IMR-90 (cell line): Measurements from ENCODE around the gene NDP. TPM values are rescaled to one million over a fixed set of nuclear protein-coding genes. Genes with fewer than 3 reads are reported as not detected.

Experiments used
- ATAC-seq: fragments of 200-7000 bp; cut with Tn5 transposase; 2 replicates; pipeline ENCODE4 v1.9.1; 2020; ENCODE audit warnings: low read depth, mild to moderate bottlenecking, moderate library complexity
- BruUV-seq: library from RNA; stranded (reverse); fragments of 400-500 nt; replicated peaks from 2 replicates; lab custom pipeline; 2021; lab: Mats Ljungman, UMichigan
- CTCF ChIA-PET: fragments of 300-600 bp; formaldehyde crosslinking; extraction: SDS; loops from one replicate; lab custom pipeline; 2021; ENCODE audit warnings: antibody characterized with exemption; lab: Yijun Ruan, JAX
- POLR2A ChIA-PET: fragments of 300-600 bp; sonication (Branson Sonifier 250); formaldehyde crosslinking; loops from one replicate; lab custom pipeline; 2022; ENCODE audit warnings: antibody characterized with exemption; ENCODE audit not compliant: unreplicated experiment; lab: Charles Lee
- DNase-seq: peaks from one replicate; pipeline ENCODE4 v3.0.0; 2013
- H2AFZ ChIP-seq: replicated peaks from 2 replicates; pipeline ENCODE3; 2013; ENCODE audit warnings: low read length, mild to moderate bottlenecking; ENCODE audit not compliant: poor library complexity
- H2AK5ac ChIP-seq: 2 replicates; pipeline ENCODE4 v1.6.1; 2013; ENCODE audit warnings: low read depth, low read length, inconsistent platforms
- H2AK9ac ChIP-seq: replicated peaks from 2 replicates; pipeline ENCODE3; 2013; ENCODE audit warnings: mild to moderate bottlenecking, low read depth, low read length, moderate library complexity; ENCODE audit not compliant: poor library complexity
- H2BK120ac ChIP-seq: 2 replicates; pipeline ENCODE4 v1.6.1; 2013; ENCODE audit warnings: low read depth, low read length, inconsistent platforms
- H2BK15ac ChIP-seq: 3 replicates; pipeline ENCODE4 v1.6.1; 2013; ENCODE audit warnings: low read depth, low read length, inconsistent platforms
- H2BK20ac ChIP-seq: 2 replicates; pipeline ENCODE4 v1.6.1; 2013; ENCODE audit warnings: low read depth, mild to moderate bottlenecking, inconsistent platforms, low read length, moderate library complexity
- H2BK5ac ChIP-seq: 2 replicates; pipeline ENCODE4 v1.6.1; 2013; ENCODE audit warnings: mild to moderate bottlenecking, low read depth, low read length, inconsistent platforms; ENCODE audit not compliant: poor library complexity, severe bottlenecking
- H3K14ac ChIP-seq: replicated peaks from 2 replicates; pipeline ENCODE4 v1.6.1; 2013; ENCODE audit warnings: low read depth, low read length, inconsistent platforms
- H3K18ac ChIP-seq: 2 replicates; pipeline ENCODE4 v1.6.1; 2013; ENCODE audit warnings: low read depth, low read length, control low read depth
- H3K23ac ChIP-seq: 2 replicates; pipeline ENCODE4 v1.6.1; 2013; ENCODE audit warnings: low read depth, low read length, inconsistent platforms
- H3K27ac ChIP-seq: 2 replicates; pipeline ENCODE4 v1.5.1; 2013; ENCODE audit warnings: mild to moderate bottlenecking, control low read depth, low read length; ENCODE audit not compliant: insufficient read depth
- H3K27me3 ChIP-seq: 2 replicates; pipeline ENCODE4 v1.6.1; 2013; ENCODE audit warnings: low read length; ENCODE audit not compliant: control insufficient read depth, insufficient read depth
- H3K36me3 ChIP-seq: 2 replicates; pipeline ENCODE4 v1.6.1; 2013; ENCODE audit warnings: low read length, mixed read lengths; ENCODE audit not compliant: control insufficient read depth, insufficient read depth
- H3K4ac ChIP-seq: 2 replicates; pipeline ENCODE4 v1.6.1; 2013; ENCODE audit warnings: low read depth, low read length, inconsistent platforms
- H3K4me1 ChIP-seq: 2 replicates; pipeline ENCODE4 v1.6.1; 2013; ENCODE audit warnings: low read length, mixed read lengths; ENCODE audit not compliant: control insufficient read depth, insufficient read depth
- H3K4me2 ChIP-seq: 2 replicates; pipeline ENCODE4 v1.6.1; 2013; ENCODE audit warnings: low read depth, mild to moderate bottlenecking, control low read depth, low read length, moderate library complexity
- H3K4me3 ChIP-seq: 2 replicates; pipeline ENCODE4 v1.5.1; 2013; ENCODE audit warnings: low read depth, mild to moderate bottlenecking, control low read depth, low read length, moderate library complexity; ENCODE audit not compliant: insufficient read depth
- H3K56ac ChIP-seq: 2 replicates; pipeline ENCODE4 v1.6.1; 2013; ENCODE audit warnings: low read length, inconsistent platforms; ENCODE audit not compliant: insufficient read depth; ENCODE audit errors: extremely low read depth
- H3K79me1 ChIP-seq, 2 experiments: 2 replicates each; pipeline ENCODE4 v1.6.1; 2013; ENCODE audit warnings: low read length in 2 of 2, inconsistent platforms in 1 of 2, low read depth in 1 of 2
- H3K9ac ChIP-seq: 2 replicates; pipeline ENCODE4 v1.6.1; 2013; ENCODE audit warnings: low read depth, low read length, control low read depth
- H3K9me1 ChIP-seq: 2 replicates; pipeline ENCODE4 v1.6.1; 2013; ENCODE audit warnings: low read length, inconsistent platforms; ENCODE audit not compliant: insufficient read depth
- H3K9me3 ChIP-seq: 2 replicates; pipeline ENCODE4 v1.6.1; 2013; ENCODE audit warnings: low read length; ENCODE audit not compliant: control insufficient read depth, insufficient read depth
- H4K20me1 ChIP-seq: 2 replicates; pipeline ENCODE4 v1.6.1; 2013; ENCODE audit warnings: low read length, inconsistent platforms; ENCODE audit not compliant: insufficient read depth
- H4K5ac ChIP-seq: 2 replicates; pipeline ENCODE4 v1.6.1; 2013; ENCODE audit warnings: mild to moderate bottlenecking, low read depth, low read length, control low read depth
- H4K8ac ChIP-seq, 2 experiments: 2 replicates each; pipeline ENCODE4 v1.6.1; 2013; ENCODE audit warnings: low read depth in 2 of 2, low read length in 2 of 2, control low read depth in 1 of 2, inconsistent platforms in 1 of 2
- H4K91ac ChIP-seq: 2 replicates; pipeline ENCODE4 v1.6.1; 2013; ENCODE audit warnings: low read depth, low read length, inconsistent platforms; ENCODE audit not compliant: insufficient read depth
- BHLHE40 ChIP-seq: fragments of 150-350 bp; IDR thresholded peaks from 2 replicates; pipeline ENCODE4 v1.6.1; 2016; ENCODE audit warnings: mild to moderate bottlenecking, low read depth, low read length
- CEBPB ChIP-seq: IDR thresholded peaks from 2 replicates; pipeline ENCODE4 v1.6.1; 2012; ENCODE audit warnings: low read depth, low read length, improper control_type of control experiment
- CHD1 ChIP-seq: IDR thresholded peaks from 2 replicates; pipeline ENCODE4 v1.6.1; 2012; ENCODE audit warnings: low read depth, low read length, improper control_type of control experiment
- FOS ChIP-seq: fragments of 150-350 bp; IDR thresholded peaks from 2 replicates; pipeline ENCODE4 v1.6.1; 2016; ENCODE audit warnings: low read depth, low read length
- MAFK ChIP-seq: IDR thresholded peaks from 2 replicates; pipeline ENCODE4 v1.6.1; 2012; ENCODE audit warnings: low read depth, low read length, improper control_type of control experiment
- MAZ ChIP-seq: IDR thresholded peaks from 2 replicates; pipeline ENCODE4 v1.6.1; 2012; ENCODE audit warnings: low read depth, mild to moderate bottlenecking, low read length, improper control_type of control experiment, moderate library complexity, borderline replicate concordance
- MXI1 ChIP-seq: IDR thresholded peaks from 2 replicates; pipeline ENCODE4 v1.6.1; 2012; ENCODE audit warnings: low read depth, mild to moderate bottlenecking, low read length, moderate library complexity, borderline replicate concordance
- POLR2A ChIP-seq: IDR thresholded peaks from 2 replicates; pipeline ENCODE4 v1.6.1; 2012; ENCODE audit warnings: mild to moderate bottlenecking, low read depth, low read length
- RAD21 ChIP-seq: IDR thresholded peaks from 2 replicates; pipeline ENCODE4 v1.6.1; 2012; ENCODE audit warnings: low read length, improper control_type of control experiment
- RCOR1 ChIP-seq: IDR thresholded peaks from 2 replicates; pipeline ENCODE4 v1.6.1; 2012; ENCODE audit warnings: mild to moderate bottlenecking, low read length, improper control_type of control experiment; ENCODE audit not compliant: insufficient replicate concordance
- RFX5 ChIP-seq: IDR thresholded peaks from 2 replicates; pipeline ENCODE4 v1.8.0; 2012; ENCODE audit warnings: low read depth, mild to moderate bottlenecking, low read length, moderate library complexity
- SMC3 ChIP-seq: fragments of 150-350 bp; IDR thresholded peaks from 2 replicates; pipeline ENCODE4 v1.6.1; 2016; ENCODE audit warnings: low read depth, mild to moderate bottlenecking, antibody characterized with exemption, low read length, moderate library complexity
- WGBS, 2 experiments: methylation state at CpG; one replicate each; pipeline versions ENCODE4 v1.1.5 to v1.1.7; 2013; ENCODE audit warnings: missing lambda C conversion rate in 2 of 2; ENCODE audit not compliant: insufficient read length in 1 of 2; ENCODE audit errors: extremely low coverage in 2 of 2; 5-methylcytosine and 5-hydroxymethylcytosine counted together
- dilution Hi-C: fragments of 300-500 bp; cut with HindIII; formaldehyde crosslinking; loops from one replicate; pipeline ENCODE4 v1.14.3; 2018; ENCODE audit warnings: low sequenced_read_pairs; ENCODE audit not compliant: unreplicated experiment
- in situ Hi-C: fragments of 300-500 bp; cut with MboI; formaldehyde crosslinking; loops from 3 replicates; pipeline ENCODE4 v1.14.3; 2019; ENCODE audit warnings: low sequenced_read_pairs, inconsistent platforms, mixed read lengths
- intact Hi-C: fragments of 100-400 bp; cut with micrococcal nuclease; formaldehyde crosslinking; loops from 2 replicates; pipeline ENCODE4 v1.10.0; 2022
- polyA plus RNA-seq, 3 experiments: library from polyadenylated mRNA; depleted of rRNA; stranded (reverse); fragments of >200 nt; gene quantifications; 2 replicates each; pipeline ENCODE4 v1.2.3, GENCODE V29; 2012; ENCODE audit warnings: low replicate concordance in 1 of 3
- total RNA-seq: library from RNA; depleted of rRNA; stranded (reverse); fragments of >200 nt; gene quantifications from 2 replicates; pipeline ENCODE4 v1.2.3, GENCODE V29; 2012
- TF ChIP-seq, protein P1 (sequence below): conservative IDR thresholded peaks from 2 replicates; pipeline ENCODE4 v1.5.1; 2012; ENCODE audit warnings: mild to moderate bottlenecking, low read depth, low read length, improper control_type of control experiment
- TF ChIP-seq, protein P2 (sequence below): fragments of 150-350 bp; IDR thresholded peaks from 2 replicates; pipeline ENCODE4 v1.6.1; 2016; ENCODE audit warnings: low read depth, mild to moderate bottlenecking, low read length, moderate library complexity, borderline replicate concordance

NDP gene
- total and polyA plus RNA-seq, 2 of the 4 experiments (the other 2 are of a cell fraction) = 0.36 to 0.39 TPM

DNA sequence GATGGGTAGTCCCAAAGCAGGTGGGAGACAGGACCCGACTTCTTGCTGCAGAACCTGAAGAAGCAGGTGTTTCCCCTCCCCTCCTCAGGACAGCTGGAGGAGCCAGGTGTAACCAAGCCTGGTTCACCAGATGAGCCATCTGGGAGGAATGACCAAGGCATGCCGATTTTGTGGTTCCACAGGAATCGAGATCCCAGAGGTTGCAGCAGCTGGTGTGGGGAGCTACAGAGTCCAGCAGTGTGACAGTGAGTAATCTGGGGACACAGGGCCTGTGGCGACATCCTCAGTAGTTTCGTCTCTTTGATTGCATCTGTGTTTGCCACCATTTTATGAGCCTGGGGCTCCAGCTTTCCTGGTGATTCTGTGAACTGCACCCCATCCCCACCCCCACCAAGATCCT is 2.6 kb upstream of the NDP start:
- Histone ChIP-seq H3K27me3 (peaks cover 5% of the 10 kb centered on the region; the same call in 1 of the 2 replicates), H3K4me2 (no peak overlapping the region), H3K56ac (no peak overlapping the region), H3K36me3 (no peaks in the 10 kb centered on the region), H3K27ac (no peak overlapping the region), H3K18ac (no peak overlapping the region), H3K79me1 (no peaks in the 10 kb centered on the region), H3K4me1 (no peaks in the 10 kb centered on the region), H4K20me1 (no peaks in the 10 kb centered on the region), H3K9ac (no peak overlapping the region), H3K4ac (no peak overlapping the region), H3K23ac (no peak overlapping the region), H2BK15ac (no peak overlapping the region), H3K4me3 (no peak overlapping the region), H2BK120ac (no peak overlapping the region), H2BK5ac (no peak overlapping the region), H3K9me1 (no peaks in the 10 kb centered on the region), H2BK20ac (no peak overlapping the region), H3K9me3 (no peaks in the 10 kb centered on the region), H2AK9ac (no peak overlapping the region), H4K5ac (no peak overlapping the region), H2AFZ (no peak overlapping the region), H4K91ac (no peak overlapping the region), H2AK5ac (no peak overlapping the region), H4K8ac (no peak overlapping the region), H3K14ac (no peak overlapping the region)
- WGBS, 2 experiments = 54% methylated on average over 2 of the region's 5 CpGs; no CpG with 5 or more reads in 1 of the 2 experiments
- ChIA-PET POLR2A (no interaction called here), CTCF (interaction anchor here (0.7 kb wide), 1 partner anchor 38 kb away, joined by 3 read pairs; no protein-coding TSS in a partner anchor)
- in situ Hi-C loops (no loop called here), intact Hi-C loops (no loop called here), dilution Hi-C loops (no loop called here)
- no TSS peak for BruUV-seq
- no peak for DNase-seq
- no peak for ATAC-seq
- TF ChIP-seq POLR2A (no peak), MXI1 (no peak), BHLHE40 (no peak), CEBPB (no peak), RCOR1 (no peak), FOS (no peak), RAD21 (no peak), SMC3 (no peak), RFX5 (no peak), MAZ (no peak), CHD1 (no peak), MAFK (no peak)
- TF ChIP-seq, protein P1, sequence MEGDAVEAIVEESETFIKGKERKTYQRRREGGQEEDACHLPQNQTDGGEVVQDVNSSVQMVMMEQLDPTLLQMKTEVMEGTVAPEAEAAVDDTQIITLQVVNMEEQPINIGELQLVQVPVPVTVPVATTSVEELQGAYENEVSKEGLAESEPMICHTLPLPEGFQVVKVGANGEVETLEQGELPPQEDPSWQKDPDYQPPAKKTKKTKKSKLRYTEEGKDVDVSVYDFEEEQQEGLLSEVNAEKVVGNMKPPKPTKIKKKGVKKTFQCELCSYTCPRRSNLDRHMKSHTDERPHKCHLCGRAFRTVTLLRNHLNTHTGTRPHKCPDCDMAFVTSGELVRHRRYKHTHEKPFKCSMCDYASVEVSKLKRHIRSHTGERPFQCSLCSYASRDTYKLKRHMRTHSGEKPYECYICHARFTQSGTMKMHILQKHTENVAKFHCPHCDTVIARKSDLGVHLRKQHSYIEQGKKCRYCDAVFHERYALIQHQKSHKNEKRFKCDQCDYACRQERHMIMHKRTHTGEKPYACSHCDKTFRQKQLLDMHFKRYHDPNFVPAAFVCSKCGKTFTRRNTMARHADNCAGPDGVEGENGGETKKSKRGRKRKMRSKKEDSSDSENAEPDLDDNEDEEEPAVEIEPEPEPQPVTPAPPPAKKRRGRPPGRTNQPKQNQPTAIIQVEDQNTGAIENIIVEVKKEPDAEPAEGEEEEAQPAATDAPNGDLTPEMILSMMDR = no peak
- TF ChIP-seq, protein P2, sequence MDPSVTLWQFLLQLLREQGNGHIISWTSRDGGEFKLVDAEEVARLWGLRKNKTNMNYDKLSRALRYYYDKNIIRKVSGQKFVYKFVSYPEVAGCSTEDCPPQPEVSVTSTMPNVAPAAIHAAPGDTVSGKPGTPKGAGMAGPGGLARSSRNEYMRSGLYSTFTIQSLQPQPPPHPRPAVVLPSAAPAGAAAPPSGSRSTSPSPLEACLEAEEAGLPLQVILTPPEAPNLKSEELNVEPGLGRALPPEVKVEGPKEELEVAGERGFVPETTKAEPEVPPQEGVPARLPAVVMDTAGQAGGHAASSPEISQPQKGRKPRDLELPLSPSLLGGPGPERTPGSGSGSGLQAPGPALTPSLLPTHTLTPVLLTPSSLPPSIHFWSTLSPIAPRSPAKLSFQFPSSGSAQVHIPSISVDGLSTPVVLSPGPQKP = no peak
